SK-N-SH treated with all-trans-retinoic acid at 6 μM for 48 hours (cell line): ENCODE results near the gene DNAH2.

Experiments
- ARNTL ChIP-seq: fragments of 450-650 bp; formaldehyde crosslinking; IDR thresholded peaks from 2 replicates; pipeline ENCODE4 v1.5.0; 2020; ENCODE audit warnings: low read depth, mild to moderate bottlenecking, moderate library complexity, borderline replicate concordance
- ESRRG ChIP-seq: fragments of 250-450 bp; sonication (Bioruptor Pico); IDR thresholded peaks from 2 replicates; pipeline ENCODE4 v1.6.1; 2021; ENCODE audit warnings: mild to moderate bottlenecking
- SNAI2 ChIP-seq: fragments of 250-450 bp; sonication (Bioruptor Pico); IDR thresholded peaks from 2 replicates; pipeline ENCODE4 v1.5.0; 2020; ENCODE audit warnings: mild to moderate bottlenecking, moderate library complexity

DNA sequence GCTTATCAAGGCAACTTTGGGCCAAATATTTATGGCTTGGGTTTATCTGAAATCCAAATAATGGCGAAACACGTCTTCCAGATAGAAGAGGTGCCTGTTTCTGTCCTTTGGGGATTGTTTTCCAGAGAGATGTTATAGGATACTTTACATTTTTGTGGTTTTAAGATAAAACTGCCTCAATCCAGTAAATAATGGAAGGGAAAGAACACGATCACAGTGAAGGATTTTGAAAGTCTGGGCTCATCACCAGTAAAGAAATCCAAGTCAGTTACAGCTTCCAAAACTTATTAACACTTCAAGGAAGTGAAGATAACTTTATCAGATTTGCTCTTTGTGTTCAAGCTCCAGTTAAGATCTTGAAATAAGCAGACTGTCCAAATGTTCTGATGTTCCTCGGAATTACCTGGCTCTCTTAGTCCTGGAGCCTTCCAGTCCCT, 30.1 kb downstream of the DNAH2 start:
- TF ChIP-seq ESRRG (no peak), ARNTL (CRISPR knock-in tag) (no peak), SNAI2 (CRISPR knock-in tag) (no peak)
